ENCODE data around the gene GTPBP4.
A peak's percentile ranks its signal among the peaks of the same experiment; 100 is the strongest.
"Not testable (repeated sequence)": the region's sequence is repeated elsewhere in the genome, so short reads cannot be mapped to it uniquely, and the experiment has no call there.

The GTPBP4 gene

GRCh38 chr10:988667-989545 lies 672 bp downstream of the GTPBP4 start:
- peak; percentile 7 to 24 for DNase-seq (ENCODE audit: low read depth in 2 of 2, low spot score in 1 of 2)

GRCh38 chr10:990808-991207 lies 2.6 kb downstream of the GTPBP4 start:
- DNase-seq (ENCODE audit: low read depth in 2 of 2, low spot score in 1 of 2) = no peak

- DNase-seq (ENCODE audit: low read depth in 2 of 2, low spot score in 1 of 2) = no peak
These were observed 4.2 kb downstream of the GTPBP4 start for GRCh38 chr10:992467-992866.

GRCh38 chr10:992871-993270 lies 4.6 kb downstream of the GTPBP4 start:
- DNase-seq (ENCODE audit: low read depth in 2 of 2, low spot score in 1 of 2) = no peak

- no peak for DNase-seq (ENCODE audit: low read depth in 2 of 2, low spot score in 1 of 2)
These were observed 6.8 kb downstream of the GTPBP4 start for GRCh38 chr10:994836-995558.

GRCh38 chr10:995559-995926 lies 7.3 kb downstream of the GTPBP4 start:
- DNase-seq (ENCODE audit: low read depth in 2 of 2, low spot score in 1 of 2) = no peak

GRCh38 chr10:996031-996430 lies 7.8 kb downstream of the GTPBP4 start:
- no peak for DNase-seq (ENCODE audit: low read depth in 2 of 2, low spot score in 1 of 2)

- no peak for DNase-seq (ENCODE audit: low read depth in 2 of 2, low spot score in 1 of 2)
These were observed 9.2 kb downstream of the GTPBP4 start for GRCh38 chr10:997266-998022.

GRCh38 chr10:1002425-1003006 lies 14.3 kb downstream of the GTPBP4 start:
- DNase-seq (ENCODE audit: low read depth in 2 of 2, low spot score in 1 of 2) = no peak

- no peak for DNase-seq (ENCODE audit: low read depth in 2 of 2, low spot score in 1 of 2)
These were observed 15.8 kb downstream of the GTPBP4 start for GRCh38 chr10:1003884-1004670.

GRCh38 chr10:1006573-1006972 lies 18.3 kb downstream of the GTPBP4 start:
- DNase-seq (ENCODE audit: low read depth in 2 of 2, low spot score in 1 of 2) = no peak

- no peak for DNase-seq (ENCODE audit: low read depth in 2 of 2, low spot score in 1 of 2)
These were observed 19.3 kb downstream of the GTPBP4 start for GRCh38 chr10:1007583-1007982.

- DNase-seq (ENCODE audit: low read depth in 2 of 2, low spot score in 1 of 2) = no peak
These were observed 20.8 kb downstream of the GTPBP4 start for GRCh38 chr10:1009071-1009494.

- DNase-seq (ENCODE audit: low read depth in 2 of 2, low spot score in 1 of 2) = not testable (repeated sequence)
These were observed 21.7 kb downstream of the GTPBP4 start for GRCh38 chr10:1009947-1010346.

GRCh38 chr10:1010703-1011102 lies 22.5 kb downstream of the GTPBP4 start:
- DNase-seq (ENCODE audit: low read depth in 2 of 2, low spot score in 1 of 2) = no peak

- no peak for DNase-seq (ENCODE audit: low read depth in 2 of 2, low spot score in 1 of 2)
These were observed 23.5 kb downstream of the GTPBP4 start for GRCh38 chr10:1011696-1012095.

- no peak for DNase-seq (ENCODE audit: low read depth in 2 of 2, low spot score in 1 of 2)
These were observed 27.5 kb downstream of the GTPBP4 start for GRCh38 chr10:1015688-1016087.

GRCh38 chr10:1019362-1019761 lies 31.1 kb downstream of the GTPBP4 start:
- no peak for DNase-seq (ENCODE audit: low read depth in 2 of 2, low spot score in 1 of 2)

GRCh38 chr10:1020460-1020859 lies 32.2 kb downstream of the GTPBP4 start:
- DNase-seq (ENCODE audit: low read depth in 2 of 2, low spot score in 1 of 2) = no peak

- DNase-seq (ENCODE audit: low read depth in 2 of 2, low spot score in 1 of 2) = no peak
These were observed 32.7 kb downstream of the GTPBP4 start for GRCh38 chr10:1020958-1021357.

- DNase-seq (ENCODE audit: low read depth in 2 of 2, low spot score in 1 of 2) = no peak
These were observed 34.2 kb downstream of the GTPBP4 start for GRCh38 chr10:1022413-1022812.
